GM19468 (cell line): ENCODE measurements around the gene ARMH3.
"Not testable (repeated sequence)": the region's sequence is repeated elsewhere in the genome, so short reads cannot be mapped to it uniquely, and the experiment has no call there.

Source experiments
- ATAC-seq: cut with Tn5 transposase; IDR thresholded peaks from one replicate; pipeline ENCODE4 v1.9.1; 2021; ENCODE audit warnings: mild to moderate bottlenecking, moderate library complexity, moderate number of reproducible peaks; ENCODE audit not compliant: unreplicated experiment; ENCODE audit errors: extremely low read depth

The ARMH3 gene

DNA sequence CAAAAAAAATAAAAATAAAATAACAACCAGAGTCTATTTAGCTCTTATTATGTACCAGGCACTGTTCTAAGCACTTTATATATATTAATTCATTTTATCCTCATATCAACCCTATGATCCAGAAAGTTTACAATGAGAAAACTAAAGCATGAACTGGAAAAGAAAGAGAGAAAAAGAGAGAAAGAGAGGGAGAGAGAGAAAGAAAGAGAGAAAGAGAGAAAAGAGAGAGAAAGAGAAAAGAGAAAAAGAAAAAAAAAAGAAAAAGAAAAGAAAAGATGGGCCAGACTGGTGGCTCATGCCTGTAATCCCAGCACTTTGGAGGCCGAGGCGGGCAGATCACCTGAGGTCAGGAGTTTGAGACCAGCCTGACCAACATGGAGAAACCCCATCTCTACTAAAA is 9.9 kb downstream of the ARMH3 start:
- no peak for ATAC-seq

DNA sequence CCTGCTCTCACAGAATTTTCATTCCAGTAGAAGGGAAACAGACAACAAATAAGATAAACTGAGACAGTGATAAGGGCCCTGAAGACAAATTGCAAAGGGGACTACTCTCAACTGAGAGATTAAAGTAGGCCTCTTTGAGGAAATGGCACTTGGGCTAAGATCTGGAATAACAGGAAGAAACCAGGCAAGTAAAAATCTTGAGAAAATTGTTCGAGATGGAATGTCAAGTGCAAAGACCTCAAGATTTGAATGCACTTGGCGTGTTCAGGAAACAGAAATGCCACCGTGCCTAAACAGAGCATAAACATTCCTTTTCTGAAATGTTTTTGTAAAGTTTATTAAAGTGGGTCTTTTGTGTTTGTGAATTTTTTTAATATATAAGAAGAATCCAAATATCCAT is 10.7 kb downstream of the ARMH3 start:
- no peak for ATAC-seq

DNA sequence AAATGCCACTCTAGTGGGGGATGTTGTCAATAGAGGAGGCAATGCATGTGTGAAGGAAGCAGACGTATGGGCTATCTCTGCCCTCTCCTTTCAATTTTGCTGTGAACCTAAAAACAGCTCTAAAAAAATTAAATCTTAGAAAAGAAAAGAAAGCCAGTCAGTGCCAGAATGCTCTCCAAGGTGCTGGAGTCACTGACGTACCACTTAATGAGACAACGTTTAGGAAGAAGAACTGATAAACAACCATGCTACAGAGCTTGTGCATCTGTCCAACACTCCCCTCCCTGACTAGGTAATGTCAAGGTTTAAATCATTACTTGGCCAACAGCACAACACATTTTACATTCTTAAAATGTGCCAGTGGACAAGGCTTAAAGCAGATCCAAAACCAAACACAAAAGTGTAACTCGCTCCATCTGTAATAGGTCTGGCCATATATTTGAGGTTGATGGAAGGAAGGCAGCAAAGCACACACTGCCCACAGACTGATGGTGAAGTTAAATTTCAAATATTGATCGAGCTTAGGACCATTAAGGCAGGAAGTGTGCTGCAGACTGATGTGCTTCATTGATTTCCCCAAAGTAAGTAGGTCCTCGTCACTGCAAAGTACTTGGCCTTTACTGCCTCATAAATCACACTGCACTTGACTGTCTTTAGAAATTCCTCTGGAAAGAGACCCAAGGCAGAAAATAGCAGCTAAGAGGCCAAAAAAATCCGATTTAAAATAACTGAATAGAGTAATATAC is 15.5 kb downstream of the ARMH3 start:
- ATAC-seq, result no peak

DNA sequence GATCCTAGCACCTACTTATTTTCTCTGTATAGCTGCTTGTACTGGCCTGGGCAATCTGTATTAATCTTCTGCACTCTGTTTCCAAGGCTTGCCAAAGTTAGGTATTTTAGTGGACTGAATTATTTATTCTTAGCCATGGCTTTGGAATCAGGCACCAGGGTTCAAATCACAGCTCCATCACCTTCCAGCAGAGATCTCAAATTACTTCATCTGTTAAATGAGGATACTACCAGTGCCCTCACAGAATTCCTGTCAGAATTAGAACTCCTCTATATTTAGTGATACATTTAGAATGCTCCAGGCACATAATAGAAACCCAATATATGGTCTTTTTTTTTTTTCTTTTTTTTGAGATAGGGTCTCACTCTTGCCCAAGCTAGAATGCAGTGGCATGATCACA is 17.6 kb downstream of the ARMH3 start:
- ATAC-seq, result no peak

DNA sequence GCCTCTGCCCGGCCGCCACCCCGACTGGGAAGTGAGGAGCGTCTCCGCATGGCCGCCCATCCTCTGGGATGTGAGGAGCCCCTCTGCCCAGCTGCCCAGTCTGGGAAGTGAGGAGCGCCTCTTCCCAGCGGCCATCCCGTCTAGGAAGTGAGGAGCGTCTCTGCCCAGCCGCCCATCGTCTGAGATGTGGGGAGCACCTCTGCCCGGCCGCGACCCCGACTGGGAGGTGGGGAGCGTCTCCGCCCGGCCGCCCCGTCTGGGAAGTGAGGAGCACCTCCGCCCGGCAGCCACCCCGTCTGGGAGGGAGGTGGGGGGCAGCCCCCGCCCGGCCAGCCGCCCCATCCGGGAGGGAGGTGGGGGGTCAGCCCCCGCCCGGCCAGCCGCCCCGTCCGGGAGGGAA is 20.2 kb downstream of the ARMH3 start:
- not testable (repeated sequence) for ATAC-seq

DNA sequence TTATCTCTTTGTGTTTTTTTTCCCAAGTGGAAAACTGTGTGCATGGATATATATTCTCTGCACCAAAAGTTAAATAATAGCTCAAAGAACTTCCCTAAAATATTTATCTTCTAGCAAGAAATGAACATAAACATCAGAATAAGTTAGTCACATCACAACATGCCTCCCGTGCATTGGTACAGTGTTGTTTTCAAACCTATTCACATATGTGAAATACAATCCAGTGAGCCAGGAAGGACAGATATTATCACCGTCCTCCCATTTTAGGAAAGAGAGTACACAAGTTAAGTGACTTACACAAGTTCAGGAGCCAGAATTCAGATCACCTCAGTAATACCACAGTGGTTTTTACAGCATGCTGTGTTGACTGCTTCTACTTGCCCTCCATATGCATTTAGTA is 22.2 kb downstream of the ARMH3 start:
- no peak for ATAC-seq

DNA sequence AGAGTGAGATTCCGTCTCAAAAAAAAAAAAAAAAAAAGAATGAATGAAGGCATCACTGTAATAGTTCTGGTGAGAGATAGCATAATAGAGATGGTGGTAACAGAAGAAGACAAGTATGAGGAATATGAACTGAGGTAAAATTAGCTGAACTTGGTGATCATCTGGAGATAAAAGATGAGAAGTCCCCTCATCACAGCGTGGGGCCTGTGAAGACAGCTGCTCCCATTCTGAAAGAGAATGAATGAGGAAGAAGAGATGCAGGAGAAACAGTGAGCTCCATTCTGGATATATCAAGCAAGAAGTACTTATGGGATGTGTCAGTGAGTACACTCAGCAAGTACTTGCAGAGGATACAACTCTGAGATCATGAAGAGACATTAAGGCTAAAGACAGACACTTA is 28.7 kb downstream of the ARMH3 start:
- no peak for ATAC-seq

DNA sequence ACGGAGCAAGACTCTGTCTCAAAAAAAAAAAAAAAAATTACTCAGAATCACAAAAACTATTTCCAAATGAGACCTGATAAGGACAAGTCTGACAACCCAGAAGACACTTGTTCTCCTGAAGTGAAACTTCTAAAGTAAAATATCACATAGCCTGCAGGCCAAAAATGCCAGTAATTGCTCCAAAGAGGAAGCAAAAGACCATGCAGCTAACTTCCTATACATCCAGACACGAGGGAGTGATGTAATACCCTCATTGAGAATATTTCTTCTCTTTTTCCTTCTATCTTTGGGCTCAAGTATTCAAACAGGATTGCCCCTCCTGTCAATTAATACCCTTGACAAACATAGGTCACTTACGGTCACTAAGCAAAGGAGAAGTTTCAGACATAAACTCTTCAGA is 31.2 kb downstream of the ARMH3 start:
- no peak for ATAC-seq

DNA sequence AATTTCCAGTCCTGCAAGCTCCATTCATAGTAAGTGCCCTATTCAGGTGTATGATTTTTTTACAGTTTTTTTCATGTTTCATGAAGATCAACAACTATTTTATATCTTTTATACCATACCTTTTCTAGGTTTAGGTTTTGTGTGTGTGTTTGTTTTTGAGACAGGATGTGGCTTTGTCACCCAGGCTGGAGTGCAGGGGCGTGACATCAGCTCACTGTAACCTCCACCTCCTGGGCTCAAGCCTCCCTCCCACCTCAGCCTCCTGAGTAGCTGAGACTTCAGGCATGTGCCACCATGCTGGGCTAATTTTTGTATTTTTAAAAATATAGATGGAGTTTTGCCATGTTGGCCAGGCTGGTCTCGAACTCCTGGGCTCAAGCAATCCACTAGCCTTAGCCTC is 35.0 kb downstream of the ARMH3 start:
- ATAC-seq, result no peak

DNA sequence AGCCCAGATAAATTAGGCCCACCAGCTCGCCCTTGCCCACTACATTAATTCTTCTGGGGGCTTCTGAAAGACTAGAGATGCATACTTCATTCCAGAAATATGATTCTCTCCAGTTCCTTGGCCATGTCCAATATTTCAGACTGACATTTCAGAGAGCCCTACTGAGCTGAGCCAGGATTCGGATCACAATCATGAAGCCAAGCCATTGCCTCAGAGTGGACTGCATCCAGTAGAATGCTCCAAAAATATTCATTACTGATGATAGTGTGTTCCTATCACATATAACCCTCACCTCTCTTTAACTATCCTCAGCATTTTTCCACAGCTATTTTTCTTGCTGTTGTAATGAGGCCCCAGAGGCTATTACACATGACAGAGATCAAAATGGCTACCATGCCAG is 38.7 kb downstream of the ARMH3 start:
- ATAC-seq, result no peak

DNA sequence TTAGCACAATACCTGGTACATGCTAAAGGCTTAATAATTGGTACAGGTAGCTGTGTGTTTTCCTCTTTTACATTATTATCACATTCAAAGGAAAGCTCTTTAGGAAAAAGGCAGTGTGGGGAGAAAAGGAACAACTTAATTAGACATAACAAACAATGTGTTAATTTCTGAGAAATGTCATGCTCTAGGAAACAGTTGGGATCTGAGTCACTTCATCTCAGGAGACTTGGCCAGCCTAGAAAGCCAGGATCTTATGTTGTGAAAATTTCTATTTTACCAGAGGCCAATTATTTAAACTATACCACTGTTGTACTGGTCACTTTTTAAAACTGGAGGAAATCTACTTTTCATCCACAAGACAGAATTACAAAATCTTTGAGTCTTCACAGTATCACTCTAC is 39.6 kb downstream of the ARMH3 start:
- ATAC-seq, result no peak

DNA sequence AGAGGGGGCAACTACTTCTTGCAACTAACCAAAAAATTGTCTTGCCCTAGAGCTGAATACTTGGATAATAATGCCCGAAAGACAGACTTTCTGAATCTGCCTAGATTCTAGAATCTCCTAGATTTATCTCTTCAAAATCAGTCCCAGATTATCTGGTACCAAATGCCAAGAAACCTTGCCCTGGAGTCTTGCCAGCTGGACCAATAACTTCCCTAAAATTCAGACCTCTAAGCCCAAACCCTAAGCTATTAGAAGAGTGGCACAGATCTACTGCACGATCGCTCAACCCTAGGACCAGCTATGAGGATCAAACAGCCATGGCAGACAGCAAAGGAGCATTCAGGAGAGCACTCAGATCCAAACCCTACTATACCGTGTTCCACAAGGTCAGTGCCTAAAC is 45.0 kb downstream of the ARMH3 start:
- no peak for ATAC-seq

DNA sequence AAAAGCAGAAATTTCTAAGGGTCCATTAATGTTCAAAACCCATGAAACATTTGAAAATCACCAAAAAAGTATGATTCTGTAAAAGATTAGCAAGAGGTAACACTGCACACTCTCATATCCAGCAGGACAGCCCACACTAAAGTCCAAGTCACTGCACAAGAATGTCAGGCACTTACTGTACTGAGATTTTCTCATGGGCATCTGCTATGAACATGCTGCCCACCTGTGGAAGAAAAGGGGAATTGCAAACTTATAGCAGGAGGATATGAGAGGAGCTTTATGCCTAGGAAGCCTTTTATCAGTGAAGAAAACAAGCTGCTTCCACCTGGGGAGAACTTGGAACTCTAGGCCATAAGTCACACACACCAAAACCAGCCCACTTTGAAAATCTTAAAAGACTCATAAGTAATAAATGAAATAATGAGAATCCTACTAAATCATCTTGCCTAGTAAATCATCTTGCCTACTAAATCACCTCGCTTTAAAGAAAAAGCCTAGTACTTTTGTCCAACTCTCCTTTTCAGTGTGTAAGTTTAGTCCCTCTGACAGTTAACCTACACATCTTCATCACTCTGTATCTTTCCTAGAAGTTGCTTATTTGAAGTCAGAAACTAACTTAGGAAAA is 46.1 kb downstream of the ARMH3 start:
- ATAC-seq, result no peak

DNA sequence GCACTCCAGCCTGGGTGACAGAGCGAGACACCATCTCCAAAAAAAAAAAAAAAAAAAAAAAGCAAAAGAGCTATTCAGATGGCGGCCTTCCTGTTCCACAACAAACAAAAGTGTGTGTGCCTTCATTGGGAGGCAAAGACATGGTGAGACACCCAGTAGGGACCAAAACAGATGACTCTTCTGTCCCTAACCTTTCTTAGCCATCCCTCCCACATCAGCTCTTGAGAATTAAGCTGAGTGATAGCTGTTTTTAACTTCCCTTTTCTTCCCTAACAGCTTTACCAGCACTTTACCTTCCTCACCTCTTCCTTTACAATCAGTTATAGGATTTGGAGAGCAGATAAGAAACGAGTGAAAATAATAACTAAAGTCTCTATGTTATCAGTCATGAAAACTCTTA is 48.2 kb downstream of the ARMH3 start:
- ATAC-seq, result no peak

DNA sequence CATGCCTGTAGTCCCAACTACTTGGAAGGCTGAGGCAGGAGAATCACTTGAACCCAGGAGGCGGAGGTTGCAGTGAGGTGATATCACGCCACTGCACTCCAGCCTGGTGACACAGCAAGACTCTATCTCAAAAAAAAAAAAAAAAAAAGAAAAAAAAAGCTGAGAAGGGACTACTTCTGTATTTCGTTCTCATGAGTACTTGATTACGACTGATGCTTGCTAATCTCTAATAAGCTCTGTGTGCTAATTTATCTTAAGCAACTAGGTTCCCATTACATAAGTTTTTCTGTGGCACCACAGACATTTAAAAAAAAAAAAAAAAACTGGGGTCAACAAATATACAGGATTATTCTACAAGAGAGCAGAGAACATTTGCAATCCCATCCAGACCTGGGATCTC is 48.9 kb downstream of the ARMH3 start:
- ATAC-seq, result not testable (repeated sequence)

DNA sequence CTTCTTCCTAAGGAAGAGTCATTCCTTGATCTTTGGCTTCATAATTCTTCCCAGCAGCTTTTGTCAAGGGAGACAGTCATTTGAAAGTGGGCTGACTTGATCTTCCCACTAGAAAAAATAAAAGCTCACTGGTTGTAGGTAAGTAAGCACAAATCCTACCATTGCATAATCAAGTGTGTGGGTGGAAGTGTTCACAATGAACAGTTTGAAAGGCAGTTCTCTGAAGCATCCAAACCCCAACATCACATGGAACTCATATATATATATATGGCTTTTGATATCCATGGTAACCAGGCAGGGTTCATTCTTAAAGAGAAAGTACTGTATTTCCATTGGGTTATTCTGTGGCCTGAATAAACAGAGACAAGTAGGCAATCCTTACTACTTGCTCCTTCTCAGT is 51.6 kb downstream of the ARMH3 start:
- no peak for ATAC-seq

DNA sequence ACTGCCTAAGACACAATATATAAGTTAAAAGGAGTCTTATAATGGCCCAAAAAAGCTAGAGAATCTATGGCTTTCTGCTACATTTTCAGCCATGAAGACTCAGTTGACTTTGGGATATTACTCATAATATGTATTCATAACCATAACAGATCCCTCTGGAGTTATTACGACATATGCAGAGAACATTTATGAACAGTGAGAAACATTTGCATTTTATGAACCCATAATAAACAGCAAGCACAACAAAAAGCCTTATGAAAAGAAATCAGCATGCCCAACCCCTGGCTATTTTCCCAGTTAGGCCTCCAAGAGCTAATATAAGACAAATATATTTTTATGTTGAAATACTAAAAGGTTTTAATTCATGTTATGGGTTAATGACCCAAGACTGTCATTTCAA is 52.4 kb downstream of the ARMH3 start:
- ATAC-seq, result no peak

DNA sequence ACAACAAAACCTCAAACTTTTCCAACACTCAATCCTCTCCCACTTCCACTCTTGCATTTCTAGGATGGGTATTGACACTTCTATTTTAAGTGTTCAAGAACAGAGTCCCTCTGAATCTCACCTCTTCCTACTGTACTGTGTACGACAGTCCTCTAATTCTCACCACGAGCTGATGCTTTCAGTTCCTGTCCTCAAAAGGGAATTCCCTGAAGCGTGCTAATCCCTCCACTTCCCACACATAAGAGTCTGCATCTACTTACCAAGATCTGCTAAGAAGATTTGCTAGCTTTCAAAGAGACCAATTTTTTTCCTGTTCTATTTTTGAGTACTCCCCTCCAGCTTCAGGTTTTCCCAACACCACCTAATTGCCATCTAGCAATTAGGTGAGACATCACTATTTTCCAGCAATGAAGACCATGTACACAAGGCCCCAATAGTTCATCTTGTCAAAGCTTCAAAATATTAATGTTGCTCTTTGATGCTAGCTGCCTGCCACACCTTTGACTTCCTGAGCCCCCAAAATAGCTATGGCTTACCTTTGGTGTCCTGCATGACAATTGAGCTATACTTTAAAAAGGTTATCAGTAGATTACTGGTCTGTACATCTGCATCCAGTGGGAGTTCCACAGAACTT is 54.4 kb downstream of the ARMH3 start:
- no peak for ATAC-seq

DNA sequence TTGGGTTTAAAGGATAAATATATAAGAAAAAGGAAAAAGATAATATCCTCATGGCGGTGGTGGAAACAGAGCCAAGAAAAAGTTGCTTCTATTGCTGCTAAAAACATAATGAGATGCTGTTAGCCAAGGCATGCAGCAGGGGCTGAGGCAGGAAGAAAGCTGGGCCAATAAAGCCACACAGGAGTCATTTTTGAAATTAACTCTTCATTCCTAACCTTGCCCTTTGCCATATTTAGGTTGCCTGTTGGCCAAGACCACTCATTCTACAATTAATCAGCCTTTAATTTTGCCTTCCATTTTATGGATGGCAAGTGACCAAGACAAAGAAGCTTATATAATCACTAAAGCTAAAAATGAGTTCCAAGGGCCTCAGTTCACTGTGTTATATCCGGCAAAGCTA is 58.2 kb downstream of the ARMH3 start:
- no peak for ATAC-seq

DNA sequence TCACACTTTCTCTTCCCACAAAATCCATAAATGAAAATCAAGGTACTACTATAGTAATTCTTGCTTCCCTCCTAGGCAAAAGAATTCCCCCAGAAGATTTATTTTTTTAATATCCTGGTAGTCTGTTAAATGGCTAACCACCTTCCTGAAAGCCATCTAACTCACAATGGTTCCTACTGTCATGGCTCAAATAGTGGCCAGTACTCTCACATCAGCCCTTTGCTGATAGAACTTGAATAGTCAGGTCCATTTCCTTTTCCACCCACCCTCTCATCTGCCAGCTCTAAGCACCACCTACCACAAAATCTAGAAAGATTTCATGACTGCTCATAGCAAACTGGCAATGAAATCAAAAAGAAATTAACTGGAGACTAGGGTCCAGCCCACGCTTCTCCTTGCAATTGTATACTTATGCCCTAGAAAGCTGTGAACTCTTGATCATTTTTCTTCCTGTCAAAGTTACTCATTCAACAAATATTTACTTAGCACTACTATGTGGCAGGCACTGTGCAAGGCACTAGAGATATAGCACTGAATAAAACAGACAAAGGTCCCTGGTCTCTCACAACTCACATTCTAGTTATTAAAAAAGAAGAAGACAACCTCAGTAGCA is 60.4 kb downstream of the ARMH3 start:
- ATAC-seq, result no peak

DNA sequence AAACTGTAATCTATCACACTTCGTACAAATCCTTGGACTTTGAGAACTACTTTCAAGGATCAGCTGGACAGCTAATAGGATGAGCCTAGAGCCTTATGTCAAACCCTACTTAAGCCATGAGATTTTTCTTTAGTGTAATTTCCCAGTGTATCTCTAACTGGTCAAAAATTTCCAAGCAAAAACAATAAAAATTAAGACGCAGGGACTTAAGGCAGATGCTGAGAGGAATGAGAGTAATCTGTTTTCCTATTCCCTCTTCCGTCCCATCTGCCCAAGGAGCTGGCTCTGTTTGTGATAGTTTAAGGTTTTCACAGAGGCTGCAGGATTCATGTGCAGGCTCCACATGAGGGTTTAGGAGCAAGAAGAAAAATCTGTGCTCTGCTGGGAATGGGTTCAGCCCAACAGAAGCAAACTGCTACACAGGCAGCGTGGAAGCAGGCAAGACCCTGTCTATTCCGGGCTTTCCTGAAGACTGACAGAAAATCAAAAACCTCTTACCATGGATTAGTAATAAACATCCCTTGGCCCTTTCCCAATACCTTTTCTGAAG is 62.2 kb downstream of the ARMH3 start:
- ATAC-seq, result no peak
